ENCODE results near the gene MAN1A2.
"Not testable (repeated sequence)": the region's sequence is repeated elsewhere in the genome, so short reads cannot be mapped to it uniquely, and the experiment has no call there.

Gene MAN1A2

DNA sequence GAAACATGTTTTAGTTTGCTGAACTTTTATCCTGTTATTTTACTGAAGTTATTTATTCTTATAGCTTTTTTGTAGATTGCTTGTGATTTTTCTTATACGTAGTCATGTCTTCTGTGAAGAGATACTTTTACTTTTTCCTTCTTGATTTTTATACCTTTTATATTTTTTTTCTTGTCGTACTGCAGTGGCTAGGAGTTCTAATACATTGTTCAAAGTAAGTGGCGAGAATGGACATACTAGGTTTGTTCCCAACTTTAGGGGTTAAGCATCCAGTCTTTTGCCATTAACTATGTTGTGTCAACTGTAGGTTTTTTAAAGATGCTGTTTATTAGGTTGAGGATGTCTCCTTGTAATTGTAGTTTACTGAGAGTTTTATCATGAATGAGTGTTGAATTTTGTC is 36.3 kb downstream of the MAN1A2 start:
- no peak for ATAC-seq
- no peak overlapping the region for H3K27ac Mint-ChIP-seq

DNA sequence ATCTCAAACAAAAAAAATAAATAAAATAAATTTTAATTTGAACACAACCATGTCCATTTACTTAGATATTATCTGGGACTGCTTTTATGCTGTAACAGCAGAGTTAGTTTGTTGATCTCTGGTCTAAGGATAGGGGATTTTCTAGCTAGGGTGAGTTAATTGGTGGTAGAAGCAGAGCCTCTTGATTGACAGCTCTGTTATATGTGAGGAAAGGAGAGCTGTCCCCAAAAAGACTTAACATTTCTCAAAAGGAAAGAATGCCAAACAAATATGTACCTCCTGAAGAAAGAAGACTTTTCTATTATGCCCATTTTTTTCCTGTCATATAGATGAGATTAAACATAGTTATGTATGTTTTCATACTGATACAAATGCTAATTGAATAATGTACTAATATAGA is 37.8 kb downstream of the MAN1A2 start:
- peaks cover 14% of the 10 kb centered on the region for H3K4me1 Mint-ChIP-seq
- no peak for ATAC-seq
- H3K36me3 Mint-ChIP-seq (ENCODE audit: low read depth) = peaks cover 60% of the 10 kb centered on the region
- no peak for DNase-seq
- H3K27ac Mint-ChIP-seq = no peak overlapping the region
- H3K9me3 Mint-ChIP-seq = peaks cover 12% of the 10 kb centered on the region
- H3K27me3 Mint-ChIP-seq = no peaks in the 10 kb centered on the region
- H3K4me3 Mint-ChIP-seq = no peak overlapping the region

More for the DNA sequence above, 36.3 kb downstream of the MAN1A2 start:
- no peaks in the 10 kb centered on the region for H3K27me3 Mint-ChIP-seq
- peaks cover 53% of the 10 kb centered on the region for H3K36me3 Mint-ChIP-seq (ENCODE audit: low read depth)
- H3K4me1 Mint-ChIP-seq = peaks cover 25% of the 10 kb centered on the region
- H3K4me3 Mint-ChIP-seq = no peak overlapping the region
- peaks cover 12% of the 10 kb centered on the region for H3K9me3 Mint-ChIP-seq
- DNase-seq = no peak

DNA sequence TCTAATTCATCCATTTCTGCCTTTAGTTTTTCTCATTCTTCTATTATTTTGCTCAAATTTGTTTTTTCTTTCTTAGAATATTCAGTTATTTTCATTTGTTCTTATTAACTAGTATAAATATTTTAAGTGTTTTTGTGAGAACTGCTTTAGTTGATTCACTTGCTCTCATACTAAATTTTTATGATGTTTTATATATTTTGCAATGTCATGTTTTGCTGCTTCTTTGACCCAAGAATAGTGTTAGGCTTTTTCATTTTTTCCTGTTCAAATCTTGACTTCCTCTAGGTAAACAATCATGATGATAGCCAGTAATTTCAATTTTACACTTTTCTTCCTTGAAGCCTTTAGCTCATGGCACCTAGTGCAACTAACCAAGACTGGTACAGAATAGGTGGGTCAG is 45.2 kb downstream of the MAN1A2 start:
- no peak for DNase-seq
- H3K36me3 Mint-ChIP-seq (ENCODE audit: low read depth) = peaks cover 42% of the 10 kb centered on the region
- H3K4me1 Mint-ChIP-seq = peaks cover 20% of the 10 kb centered on the region

DNA sequence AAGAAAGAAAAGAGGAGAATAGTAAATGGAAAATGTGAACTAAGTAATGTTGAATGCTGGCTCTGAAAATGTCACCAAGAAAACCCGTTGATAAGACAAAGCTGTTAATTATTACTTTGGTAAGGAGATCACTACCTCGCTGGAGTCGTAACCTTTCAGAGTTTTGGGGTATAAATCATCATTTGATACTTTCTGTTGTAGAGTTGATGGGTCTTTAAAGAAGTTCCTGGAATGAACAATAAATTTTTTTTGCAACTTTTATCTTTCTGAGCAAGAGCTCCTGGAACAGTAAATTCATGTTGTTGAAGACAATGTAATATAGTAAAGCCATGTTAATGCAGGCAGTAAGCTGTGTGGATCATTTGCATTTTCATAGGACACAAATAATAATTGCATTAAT is 46.2 kb downstream of the MAN1A2 start:
- H3K4me1 Mint-ChIP-seq = peaks cover 20% of the 10 kb centered on the region

More for the DNA sequence above, 45.2 kb downstream of the MAN1A2 start:
- Mint-ChIP-seq H3K27me3 (no peaks in the 10 kb centered on the region), H3K4me3 (no peak overlapping the region), H3K27ac (no peak overlapping the region), H3K9me3 (no peaks in the 10 kb centered on the region)
- ATAC-seq = no peak

DNA sequence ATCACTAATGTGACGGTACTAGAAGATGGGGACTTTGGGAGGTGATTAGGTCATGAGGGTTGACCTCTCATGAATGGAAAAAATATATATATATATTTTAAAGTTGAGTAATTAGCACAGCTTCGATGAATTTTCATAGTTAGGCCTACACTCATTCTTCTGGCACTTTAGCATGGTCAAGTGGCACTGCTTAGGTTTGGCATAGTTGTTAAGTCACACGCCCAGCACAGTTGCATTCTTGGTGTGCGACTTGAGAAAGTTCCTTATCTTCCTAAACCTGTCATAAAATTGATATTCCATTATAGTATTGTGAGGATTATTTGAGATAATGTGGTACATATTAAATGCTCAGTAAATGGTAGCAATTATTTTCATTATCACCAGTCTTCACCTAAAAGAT is 47.7 kb downstream of the MAN1A2 start:
- H3K36me3 Mint-ChIP-seq (ENCODE audit: low read depth) = peaks cover 28% of the 10 kb centered on the region
- H3K4me3 Mint-ChIP-seq = no peak overlapping the region
- DNase-seq = no peak
- H3K27me3 Mint-ChIP-seq = no peaks in the 10 kb centered on the region
- H3K9me3 Mint-ChIP-seq = no peaks in the 10 kb centered on the region
- H3K4me1 Mint-ChIP-seq = peaks cover 19% of the 10 kb centered on the region
- H3K27ac Mint-ChIP-seq = no peak overlapping the region
- ATAC-seq = no peak

More for the DNA sequence above, 46.2 kb downstream of the MAN1A2 start:
- Mint-ChIP-seq H3K4me3 (no peak overlapping the region), H3K36me3 (ENCODE audit: low read depth) (peaks cover 35% of the 10 kb centered on the region), H3K9me3 (no peaks in the 10 kb centered on the region), H3K27ac (peak overlapping the region; percentile 4), H3K27me3 (no peaks in the 10 kb centered on the region)
- ATAC-seq = no peak
- no peak for DNase-seq

DNA sequence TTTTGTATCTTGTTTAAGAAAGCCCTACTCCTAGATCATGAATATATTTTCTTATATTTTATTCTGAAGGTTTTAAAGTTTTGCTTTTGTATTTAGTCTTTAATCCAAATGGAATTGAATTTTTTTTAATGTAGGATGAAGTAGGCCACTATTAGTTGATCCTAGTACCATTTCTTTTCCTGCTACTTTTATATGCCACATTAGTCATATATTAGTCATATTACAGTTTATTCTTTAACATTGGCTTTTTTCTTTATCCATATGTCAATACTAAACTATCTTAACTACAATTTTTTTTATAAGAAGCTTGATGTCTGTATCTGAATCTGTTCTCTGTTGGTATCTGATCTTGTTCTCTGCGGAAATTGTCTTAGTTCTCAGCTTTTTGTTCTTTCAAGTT is 48.8 kb downstream of the MAN1A2 start:
- Mint-ChIP-seq H3K4me1 (peaks cover 22% of the 10 kb centered on the region), H3K9me3 (no peaks in the 10 kb centered on the region), H3K27me3 (no peaks in the 10 kb centered on the region), H3K36me3 (ENCODE audit: low read depth) (peaks cover 31% of the 10 kb centered on the region), H3K27ac (no peak overlapping the region), H3K4me3 (no peak overlapping the region)
- DNase-seq (no peak), ATAC-seq (no peak)

DNA sequence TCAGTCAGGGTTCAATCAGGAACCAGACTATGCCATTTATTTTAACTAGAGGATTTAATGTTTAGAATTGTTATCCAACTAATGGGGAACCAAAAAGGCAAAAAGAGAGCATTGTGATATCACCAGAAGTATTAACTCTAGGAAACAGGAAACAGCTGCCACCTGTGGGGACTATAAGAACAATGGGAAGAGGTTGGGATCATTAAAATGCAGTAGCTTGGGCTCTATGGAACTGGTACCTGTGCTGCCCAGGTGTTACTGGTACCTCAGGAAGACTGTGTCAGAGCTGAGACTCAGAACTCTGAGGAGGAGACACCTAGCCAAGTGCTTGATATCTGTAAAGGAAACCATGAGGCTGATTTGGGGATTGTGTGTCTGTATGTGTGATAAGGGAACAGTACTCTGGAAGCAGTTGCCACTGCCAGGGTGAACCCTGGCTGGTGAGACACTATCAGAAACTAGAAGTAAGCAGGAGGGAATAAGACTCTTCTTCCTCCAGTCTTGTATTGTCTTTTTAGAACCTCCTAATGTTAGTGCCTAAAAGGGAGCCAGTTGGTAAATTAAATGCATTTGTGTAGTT is 49.4 kb downstream of the MAN1A2 start:
- Mint-ChIP-seq H3K27ac (no peak overlapping the region), H3K4me1 (peaks cover 23% of the 10 kb centered on the region), H3K9me3 (no peaks in the 10 kb centered on the region), H3K36me3 (ENCODE audit: low read depth) (peaks cover 27% of the 10 kb centered on the region), H3K27me3 (no peaks in the 10 kb centered on the region), H3K4me3 (no peak overlapping the region)
- DNase-seq = no peak
- no peak for ATAC-seq

DNA sequence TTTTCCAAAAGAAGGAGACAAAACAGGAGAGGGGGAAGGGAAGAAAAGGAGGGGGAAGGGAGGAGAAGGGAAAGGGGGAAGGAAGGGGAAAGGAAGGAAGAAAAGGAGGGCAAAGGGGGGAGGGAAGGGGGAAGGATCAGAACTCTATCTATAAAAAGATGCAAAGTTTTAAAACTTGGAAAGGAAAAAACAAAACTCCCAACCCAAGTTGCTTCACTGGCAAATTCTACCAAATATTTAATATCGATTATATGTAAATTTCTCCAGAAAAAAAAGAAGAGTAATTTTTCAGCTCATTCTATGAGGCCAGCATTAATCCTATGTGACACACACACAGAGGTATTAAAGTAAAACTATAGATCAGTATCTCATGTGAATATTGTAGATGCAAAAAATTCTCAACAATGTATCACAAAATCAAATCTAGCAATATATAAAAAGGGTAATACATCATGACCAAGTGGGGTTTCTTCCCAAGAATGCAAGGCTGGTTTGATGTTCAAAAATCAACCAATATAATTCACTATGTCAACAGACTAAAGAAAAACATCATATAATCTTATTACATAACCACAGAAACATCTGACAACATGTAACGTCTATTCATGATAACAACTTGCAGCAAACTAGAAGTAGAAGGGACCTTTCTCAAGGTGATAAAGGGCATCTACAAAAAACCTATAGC is 57.9 kb downstream of the MAN1A2 start:
- ATAC-seq (no peak), DNase-seq (no peak)
- Mint-ChIP-seq H3K4me1 (peaks cover 3% of the 10 kb centered on the region), H3K9me3 (peaks cover 21% of the 10 kb centered on the region), H3K27me3 (no peaks in the 10 kb centered on the region), H3K4me3 (no peak overlapping the region), H3K36me3 (ENCODE audit: low read depth) (peaks cover 54% of the 10 kb centered on the region), H3K27ac (no peak overlapping the region)

DNA sequence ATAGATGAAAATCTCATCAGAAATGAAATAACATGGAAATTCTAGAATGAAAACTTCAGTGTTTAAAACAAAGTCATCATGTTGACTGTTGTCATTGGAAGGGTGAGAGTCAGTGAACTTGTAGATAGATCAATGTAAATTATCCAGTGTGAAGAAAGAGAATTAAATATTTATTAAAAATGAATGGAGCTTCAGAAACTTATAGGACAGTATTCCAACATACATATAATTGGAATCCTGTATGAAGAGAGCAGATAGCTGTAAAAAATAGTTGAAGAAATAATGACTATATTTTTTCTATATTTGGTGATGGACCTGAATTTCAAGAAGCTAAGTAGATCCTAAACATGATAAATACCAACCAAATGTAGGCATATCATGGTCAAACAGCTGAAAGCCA is 60.0 kb downstream of the MAN1A2 start:
- Mint-ChIP-seq H3K9me3 (peaks cover 21% of the 10 kb centered on the region), H3K36me3 (ENCODE audit: low read depth) (peaks cover 47% of the 10 kb centered on the region), H3K4me1 (no peaks in the 10 kb centered on the region), H3K27ac (no peak overlapping the region), H3K27me3 (no peaks in the 10 kb centered on the region), H3K4me3 (no peak overlapping the region)
- ATAC-seq (no peak), DNase-seq (no peak)

DNA sequence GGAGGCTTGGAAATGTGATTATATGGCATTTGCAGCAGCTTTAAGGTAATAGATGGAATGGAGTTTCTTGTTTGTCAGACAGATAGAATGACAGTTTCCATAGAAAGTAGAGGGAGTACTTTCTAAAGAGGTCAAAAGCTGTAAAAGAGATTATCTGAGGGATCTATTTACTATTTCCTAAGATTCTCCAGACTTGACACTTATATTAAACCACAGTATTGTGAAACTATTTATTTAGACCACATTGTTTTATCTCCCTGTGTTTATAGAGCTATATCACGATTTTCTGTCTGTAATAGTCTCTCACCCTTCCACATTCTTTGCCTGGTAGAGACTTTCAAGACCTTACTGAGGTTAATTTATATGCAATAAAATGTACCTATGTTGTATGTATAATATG is 66.7 kb downstream of the MAN1A2 start:
- H3K27me3 Mint-ChIP-seq = no peaks in the 10 kb centered on the region
- H3K36me3 Mint-ChIP-seq (ENCODE audit: low read depth) = no peaks in the 10 kb centered on the region
- no peak overlapping the region for H3K4me3 Mint-ChIP-seq
- no peaks in the 10 kb centered on the region for H3K9me3 Mint-ChIP-seq
- no peaks in the 10 kb centered on the region for H3K4me1 Mint-ChIP-seq
- ATAC-seq = no peak
- DNase-seq = no peak
- no peak overlapping the region for H3K27ac Mint-ChIP-seq

DNA sequence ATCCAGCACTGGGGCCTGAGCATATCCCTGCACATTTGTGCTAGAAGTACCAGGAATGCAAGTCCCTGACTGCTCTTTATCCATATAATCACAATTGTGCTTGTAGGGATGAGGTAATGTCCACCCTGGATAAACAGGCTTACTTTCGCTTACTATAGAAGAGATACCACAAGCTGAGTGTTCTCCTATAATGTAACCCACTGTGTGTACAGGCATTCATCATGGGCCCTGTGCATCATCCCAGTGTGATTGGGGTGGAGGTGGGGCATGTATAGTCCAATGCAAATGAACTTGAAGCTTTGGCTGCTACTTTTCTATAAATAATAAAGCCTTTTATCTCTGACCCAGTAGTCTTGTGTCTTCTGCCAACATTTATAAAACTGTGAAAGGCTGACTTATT is 69.3 kb downstream of the MAN1A2 start:
- ATAC-seq (no peak), DNase-seq (no peak)
- no peak overlapping the region for H3K4me3 Mint-ChIP-seq
- no peaks in the 10 kb centered on the region for H3K4me1 Mint-ChIP-seq
- no peaks in the 10 kb centered on the region for H3K9me3 Mint-ChIP-seq
- H3K27me3 Mint-ChIP-seq = no peaks in the 10 kb centered on the region
- H3K36me3 Mint-ChIP-seq (ENCODE audit: low read depth) = no peaks in the 10 kb centered on the region
- H3K27ac Mint-ChIP-seq = no peak overlapping the region

DNA sequence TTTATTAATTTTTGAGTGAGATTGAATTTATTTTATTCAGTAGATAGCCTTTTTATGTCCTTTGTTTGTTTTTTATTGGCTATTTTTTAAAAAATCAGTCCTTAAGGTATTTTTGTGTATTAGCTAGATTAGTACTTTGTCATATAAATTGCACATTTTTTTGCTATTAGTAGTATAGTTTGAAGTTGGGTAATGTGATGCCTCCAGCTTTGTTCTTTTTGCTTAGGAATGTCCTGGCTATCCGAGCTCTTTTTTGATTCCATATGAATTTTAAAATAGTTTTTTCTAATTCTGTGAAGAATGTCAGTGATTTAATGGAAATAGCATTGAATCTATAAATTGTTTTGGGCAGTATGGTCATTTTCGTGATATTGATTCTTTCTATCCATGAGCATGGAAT is 80.4 kb downstream of the MAN1A2 start:
- Mint-ChIP-seq H3K27me3 (no peaks in the 10 kb centered on the region), H3K4me1 (no peaks in the 10 kb centered on the region), H3K36me3 (ENCODE audit: low read depth) (peaks cover 63% of the 10 kb centered on the region), H3K9me3 (peaks cover 25% of the 10 kb centered on the region), H3K4me3 (no peak overlapping the region), H3K27ac (no peak overlapping the region)
- ATAC-seq = no peak
- DNase-seq = no peak

DNA sequence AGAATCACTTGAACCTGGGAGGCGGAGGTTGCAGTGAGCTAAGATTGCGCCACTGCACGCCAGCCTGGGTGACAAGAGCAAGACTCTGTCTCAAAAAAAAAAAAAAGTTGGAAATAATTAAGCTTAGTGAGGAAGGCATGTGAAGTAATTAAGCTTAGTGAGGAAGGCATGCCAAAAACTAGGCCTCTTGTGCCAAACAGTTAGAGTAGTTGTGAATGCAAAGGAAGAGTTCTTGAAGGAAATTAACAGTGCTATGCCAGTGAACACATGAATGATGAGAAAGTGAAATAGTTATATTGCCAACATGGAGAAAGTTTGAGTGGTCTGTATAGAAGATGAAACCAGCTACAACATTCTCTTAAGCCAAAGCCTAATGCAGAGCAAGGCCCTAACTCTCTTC is 85.0 kb downstream of the MAN1A2 start:
- no peak overlapping the region for H3K27ac Mint-ChIP-seq
- peaks cover 54% of the 10 kb centered on the region for H3K36me3 Mint-ChIP-seq (ENCODE audit: low read depth)
- no peak for DNase-seq

DNA sequence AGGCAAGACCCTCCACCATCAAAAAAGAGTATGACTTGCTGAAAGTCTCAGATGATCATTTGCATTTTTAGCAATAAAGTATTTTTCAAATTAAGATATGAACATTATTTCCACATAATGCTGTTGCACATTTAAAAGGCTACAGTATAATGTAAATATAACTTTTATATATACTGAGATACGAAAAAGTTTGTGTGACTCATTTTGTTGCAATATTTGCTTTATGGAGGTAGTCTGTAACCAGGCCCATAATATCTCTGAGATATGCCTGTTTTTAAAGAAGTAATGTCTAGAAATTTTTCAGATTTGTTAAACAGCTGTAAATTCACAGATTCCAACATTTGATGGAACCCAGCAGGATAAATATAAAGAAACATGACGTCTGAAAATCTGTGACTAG is 86.7 kb downstream of the MAN1A2 start:
- no peak for ATAC-seq
- peaks cover 37% of the 10 kb centered on the region for H3K36me3 Mint-ChIP-seq (ENCODE audit: low read depth)
- H3K9me3 Mint-ChIP-seq = peaks cover 9% of the 10 kb centered on the region
- no peak overlapping the region for H3K27ac Mint-ChIP-seq
- no peak for DNase-seq
- H3K4me3 Mint-ChIP-seq = no peak overlapping the region
- no peaks in the 10 kb centered on the region for H3K27me3 Mint-ChIP-seq
- H3K4me1 Mint-ChIP-seq = no peaks in the 10 kb centered on the region

More for the DNA sequence above, 85.0 kb downstream of the MAN1A2 start:
- Mint-ChIP-seq H3K27me3 (no peaks in the 10 kb centered on the region), H3K9me3 (peaks cover 14% of the 10 kb centered on the region), H3K4me1 (no peaks in the 10 kb centered on the region), H3K4me3 (no peak overlapping the region)
- no peak for ATAC-seq

DNA sequence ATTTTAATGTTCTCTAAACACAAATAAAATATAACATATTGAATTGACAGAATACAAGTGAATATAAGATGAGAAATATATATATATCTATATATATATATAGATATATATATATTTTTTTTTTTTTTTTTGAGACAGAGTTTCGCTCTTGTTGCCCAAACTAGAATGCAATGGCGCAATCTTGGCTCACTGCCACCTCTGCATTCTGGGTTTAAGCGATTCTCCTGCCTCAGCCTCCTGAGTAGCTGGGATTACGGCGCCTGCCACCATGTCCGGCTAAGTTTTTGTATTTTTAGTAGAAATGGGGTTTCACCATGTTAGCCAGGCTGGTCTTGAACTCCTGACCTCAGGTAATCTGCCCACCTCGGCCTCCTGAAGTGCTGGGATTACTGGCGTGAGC is 91.2 kb downstream of the MAN1A2 start:
- not testable (repeated sequence) for ATAC-seq, H3K27me3 Mint-ChIP-seq, H3K9me3 Mint-ChIP-seq, DNase-seq, H3K27ac Mint-ChIP-seq, H3K4me1 Mint-ChIP-seq, H3K4me3 Mint-ChIP-seq
- peaks cover 11% of the 10 kb centered on the region for H3K36me3 Mint-ChIP-seq (ENCODE audit: low read depth)

Measured in activated naive CD8-positive, alpha-beta T cell treated with anti-CD3 and anti-CD28 coated beads, Interleukin-2, amount 50 U/mL, for 24 hours (primary cell).